Measurements from ENCODE around the gene NLK. TPM values are rescaled to one million over a fixed set of nuclear protein-coding genes. Genes with fewer than 3 reads are reported as not detected.

Gene NLK
- total and polyA plus RNA-seq, 10 of the 15 experiments (the other 5 are each of a cell fraction or from before 2014, with no cell fraction given), result 5.0 to 22.9 (median 15.0) TPM

- no peak for DNase-seq (ENCODE audit: low read depth, low spot score)
- Histone ChIP-seq H4K20me1 (ENCODE audit: control insufficient read depth, insufficient read depth) (no peaks in the 10 kb centered on the region), H3K27me3 (replicated peaks in 1 of 2; ENCODE audit: control insufficient read depth in 2 of 2, insufficient read depth in 2 of 2, low read length in 1 of 2) (no peaks in the 10 kb centered on the region), H3K4me3 (no peak overlapping the region), H2AFZ (ENCODE audit: control insufficient read depth, low read depth, low read length) (no peak overlapping the region), H3K9me3 (replicated peaks; ENCODE audit: control insufficient read depth, insufficient read depth, low read length) (no peaks in the 10 kb centered on the region), H3K79me2 (ENCODE audit: control insufficient read depth, insufficient read depth, low read length) (no peaks in the 10 kb centered on the region), H3K27ac (ENCODE audit: control insufficient read depth, insufficient read depth) (no peak overlapping the region), H3K9ac (ENCODE audit: control insufficient read depth, insufficient read depth, low read length) (no peak overlapping the region), H3K4me1 (ENCODE audit: control insufficient read depth, insufficient read depth, low read length) (no peaks in the 10 kb centered on the region), H3K36me3 (ENCODE audit: control insufficient read depth in 2 of 2, insufficient read depth in 2 of 2, low read length in 1 of 2) (peaks cover 0 to 5% of the 10 kb centered on the region in 2 experiments; a peak in 1 of 4 replicates), H3K4me2 (ENCODE audit: control insufficient read depth, insufficient read depth) (no peak overlapping the region)
- ChIA-PET POLR2A (no interaction called here), CTCF (interaction anchor here (1.3 kb wide), 1 partner anchor 28 kb away, joined by 4 read pairs; no protein-coding TSS in a partner anchor), RAD21 (ENCODE audit: unreplicated experiment) (no interaction called here), SMC1A (ENCODE audit: uncharacterized antibody, unreplicated experiment) (no interaction called here)
- intact Hi-C loops (cut with micrococcal nuclease; ENCODE audit: unreplicated experiment), result no loop called here
- no TSS peak for BruUV-seq (replicated peaks)
- in situ Hi-C loops (cut with MboI), result no loop called here
- 90% methylated on average over 1 of the region's 1 CpG for WGBS (ENCODE audit: insufficient coverage, insufficient replicate concordance, low lambda C conversion rate, missing lambda C conversion rate)
- no peak for FAIRE-seq
- no peak for TF ChIP-seq ATF3 (IDR thresholded peaks at IDR 0.05; ENCODE audit: borderline replicate concordance, extremely low read depth, low read depth, low read length)
- TF ChIP-seq HDAC6 (IDR thresholded peaks at IDR 0.05; ENCODE audit: unreplicated experiment), result no peak
- no peak for TF ChIP-seq ZNF384 (IDR thresholded peaks at IDR 0.05; ENCODE audit: borderline replicate concordance, low read depth, low read length)
- TF ChIP-seq BRCA1 (IDR thresholded peaks at IDR 0.05; ENCODE audit: low read depth, low read length), result no peak
- TF ChIP-seq ASH2L (IDR thresholded peaks at IDR 0.05; ENCODE audit: borderline replicate concordance, low read depth), result no peak
- TF ChIP-seq SMAD5 (IDR thresholded peaks at IDR 0.05; ENCODE audit: low read depth), result no peak
- TF ChIP-seq POU2F2 (IDR thresholded peaks at IDR 0.05; ENCODE audit: borderline replicate concordance, low read depth, low read length), result no peak
- TF ChIP-seq ZBTB33 (IDR thresholded peaks at IDR 0.05), result no peak
- TF ChIP-seq KAT2A (conservative IDR thresholded peaks at IDR 0.05; ENCODE audit: control insufficient read depth, low read depth, low read length), result no peak
- ATAC-seq, result no peak
These were observed 131.3 kb downstream of the NLK start for GRCh38 chr17:28173801-28174200.

Measured in GM12878 (cell line).